GM12878 (cell line): ENCODE results near the gene PTPRN2.

Experiments
- CEBPB ChIP-seq, 2 experiments: fragments of 150-350 bp in 1 of 2; IDR thresholded peaks; 2 replicates each; pipeline ENCODE4 v1.6.1; 2012 to 2014; ENCODE audit warnings: low read depth in 2 of 2, low read length in 2 of 2, borderline replicate concordance in 1 of 2, inconsistent platforms in 1 of 2
- JUND ChIP-seq: IDR thresholded peaks from 2 replicates; pipeline ENCODE4 v1.6.1; 2012; ENCODE audit warnings: low read depth, mild to moderate bottlenecking, low read length, improper control_type of control experiment, moderate library complexity
- MTA3 ChIP-seq: IDR thresholded peaks from 2 replicates; pipeline ENCODE4 v1.6.1; 2012; ENCODE audit warnings: low read length, inconsistent platforms, borderline replicate concordance
- NFYB ChIP-seq: IDR thresholded peaks from 2 replicates; pipeline ENCODE4 v1.6.1; 2011; ENCODE audit warnings: low read depth, mild to moderate bottlenecking, low read length, improper control_type of control experiment, moderate library complexity; ENCODE audit not compliant: insufficient read depth
- POLR2A ChIP-seq: IDR thresholded peaks from 2 replicates; pipeline ENCODE4 v1.6.1; 2011; ENCODE audit warnings: low read depth, mild to moderate bottlenecking, low read length
- POLR2AphosphoS5 ChIP-seq: IDR thresholded peaks from 2 replicates; pipeline ENCODE4 v1.6.1; 2011; ENCODE audit warnings: mild to moderate bottlenecking, low read length, inconsistent platforms
- RFX5 ChIP-seq: IDR thresholded peaks from 2 replicates; pipeline ENCODE4 v1.6.1; 2011; ENCODE audit warnings: low read depth, low read length, improper control_type of control experiment
- TF ChIP-seq, protein P1 (sequence below): IDR thresholded peaks from 2 replicates; pipeline ENCODE4 v1.6.1; 2011; ENCODE audit warnings: low read depth, mild to moderate bottlenecking, low read length, moderate library complexity, borderline replicate concordance; ENCODE audit errors: extremely low read depth
- TF ChIP-seq, protein P2 (sequence below), 3 experiments: IDR thresholded peaks in 2 of 3; conservative IDR thresholded peaks in 1 of 3; 2 replicates each; pipeline ENCODE4 v1.5.1; 2011; ENCODE audit warnings: low read depth in 3 of 3, low read length in 3 of 3, mild to moderate bottlenecking in 3 of 3, control low read depth in 2 of 3, moderate library complexity in 2 of 3, inconsistent platforms in 1 of 3, mixed read lengths in 1 of 3; ENCODE audit not compliant: control insufficient read depth in 2 of 3, insufficient read depth in 1 of 3; ENCODE audit errors: extremely low read depth in 1 of 3
- TF ChIP-seq, protein P3 (sequence below): fragments of 450-650 bp; IDR thresholded peaks from 2 replicates; pipeline ENCODE4 v1.6.1; 2016; ENCODE audit warnings: mild to moderate bottlenecking

GRCh38 chr7:158251061-158251965, 336.3 kb downstream of the PTPRN2 start:
- TF ChIP-seq MTA3 (no peak), JUND (no peak), CEBPB (IDR thresholded peaks at IDR 0.05; ENCODE audit: borderline replicate concordance in 1 of 2, low read depth in 2 of 2, low read length in 2 of 2) (no peak), NFYB (no peak), POLR2AphosphoS5 (no peak), POLR2A (no peak), RFX5 (no peak)
- TF ChIP-seq, protein P1, sequence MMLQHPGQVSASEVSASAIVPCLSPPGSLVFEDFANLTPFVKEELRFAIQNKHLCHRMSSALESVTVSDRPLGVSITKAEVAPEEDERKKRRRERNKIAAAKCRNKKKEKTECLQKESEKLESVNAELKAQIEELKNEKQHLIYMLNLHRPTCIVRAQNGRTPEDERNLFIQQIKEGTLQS = no peak
- TF ChIP-seq, protein P2, sequence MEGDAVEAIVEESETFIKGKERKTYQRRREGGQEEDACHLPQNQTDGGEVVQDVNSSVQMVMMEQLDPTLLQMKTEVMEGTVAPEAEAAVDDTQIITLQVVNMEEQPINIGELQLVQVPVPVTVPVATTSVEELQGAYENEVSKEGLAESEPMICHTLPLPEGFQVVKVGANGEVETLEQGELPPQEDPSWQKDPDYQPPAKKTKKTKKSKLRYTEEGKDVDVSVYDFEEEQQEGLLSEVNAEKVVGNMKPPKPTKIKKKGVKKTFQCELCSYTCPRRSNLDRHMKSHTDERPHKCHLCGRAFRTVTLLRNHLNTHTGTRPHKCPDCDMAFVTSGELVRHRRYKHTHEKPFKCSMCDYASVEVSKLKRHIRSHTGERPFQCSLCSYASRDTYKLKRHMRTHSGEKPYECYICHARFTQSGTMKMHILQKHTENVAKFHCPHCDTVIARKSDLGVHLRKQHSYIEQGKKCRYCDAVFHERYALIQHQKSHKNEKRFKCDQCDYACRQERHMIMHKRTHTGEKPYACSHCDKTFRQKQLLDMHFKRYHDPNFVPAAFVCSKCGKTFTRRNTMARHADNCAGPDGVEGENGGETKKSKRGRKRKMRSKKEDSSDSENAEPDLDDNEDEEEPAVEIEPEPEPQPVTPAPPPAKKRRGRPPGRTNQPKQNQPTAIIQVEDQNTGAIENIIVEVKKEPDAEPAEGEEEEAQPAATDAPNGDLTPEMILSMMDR (IDR thresholded peaks at IDR 0.05 in 2 of 3, conservative IDR thresholded peaks at IDR 0.05 in 1 of 3; ENCODE audit: control insufficient read depth in 2 of 3, extremely low read depth in 1 of 3, insufficient read depth in 1 of 3, low read depth in 3 of 3, low read length in 3 of 3) = no peak
- TF ChIP-seq, protein P3, sequence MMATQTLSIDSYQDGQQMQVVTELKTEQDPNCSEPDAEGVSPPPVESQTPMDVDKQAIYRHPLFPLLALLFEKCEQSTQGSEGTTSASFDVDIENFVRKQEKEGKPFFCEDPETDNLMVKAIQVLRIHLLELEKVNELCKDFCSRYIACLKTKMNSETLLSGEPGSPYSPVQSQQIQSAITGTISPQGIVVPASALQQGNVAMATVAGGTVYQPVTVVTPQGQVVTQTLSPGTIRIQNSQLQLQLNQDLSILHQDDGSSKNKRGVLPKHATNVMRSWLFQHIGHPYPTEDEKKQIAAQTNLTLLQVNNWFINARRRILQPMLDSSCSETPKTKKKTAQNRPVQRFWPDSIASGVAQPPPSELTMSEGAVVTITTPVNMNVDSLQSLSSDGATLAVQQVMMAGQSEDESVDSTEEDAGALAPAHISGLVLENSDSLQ = no peak
